ENCODE data around the gene NAV2.

NAV2 gene

GRCh38 chr11:20010156-20010850, 297.7 kb downstream of the NAV2 start:
- DNase-seq = no peak

DNA sequence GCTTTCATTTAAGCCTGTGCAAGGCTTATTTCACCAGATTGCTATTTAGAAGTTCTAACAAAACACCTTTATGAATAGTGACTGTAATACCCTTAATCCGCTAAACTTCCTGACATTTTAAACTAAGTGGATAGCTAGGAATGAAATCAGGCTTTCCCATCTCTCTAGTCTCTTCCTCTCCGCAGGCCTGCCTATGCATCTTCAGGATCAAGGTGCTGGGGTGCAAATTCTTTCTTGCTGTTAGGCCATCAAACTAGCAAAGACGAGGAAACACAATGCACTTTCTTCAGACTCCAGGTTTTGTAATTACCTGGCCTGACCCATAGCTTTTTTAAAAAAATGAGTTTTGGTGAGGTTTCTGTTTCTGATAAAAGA, 298.2 kb downstream of the NAV2 start:
- DNase-seq = no peak

GRCh38 chr11:20011307-20011951, 298.8 kb downstream of the NAV2 start:
- peak; percentile 44 for DNase-seq

- DNase-seq = peak; percentile 53
Observed at GRCh38 chr11:20013346-20014066, 300.9 kb downstream of the NAV2 start.

- DNase-seq = no peak
Observed at GRCh38 chr11:20014067-20014402, 301.4 kb downstream of the NAV2 start.

DNA sequence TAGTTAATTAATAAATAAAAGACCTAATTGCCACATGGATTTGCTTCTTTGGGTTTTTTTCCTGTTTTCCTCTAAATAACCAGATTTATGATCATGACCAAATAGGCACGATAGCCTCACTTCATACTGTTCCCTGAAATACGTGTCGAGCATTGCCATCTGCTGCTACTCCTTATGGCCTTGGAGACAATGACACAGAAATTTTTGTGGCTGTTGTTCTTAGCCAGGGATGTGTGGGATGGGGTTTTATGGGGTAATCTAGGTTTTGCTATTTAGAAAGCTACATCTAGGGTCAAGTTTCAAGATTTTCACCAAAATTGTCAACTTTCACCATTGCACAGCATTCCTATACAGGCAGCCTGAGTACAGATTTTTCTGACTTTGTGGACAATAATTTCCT, 302.5 kb downstream of the NAV2 start:
- DNase-seq = no peak

GRCh38 chr11:20015529-20016427, 303.1 kb downstream of the NAV2 start:
- DNase-seq = no peak

GRCh38 chr11:20016526-20016925, 303.9 kb downstream of the NAV2 start:
- no peak for DNase-seq

- peak; percentile 66 for DNase-seq
Observed at GRCh38 chr11:20017320-20017719, 304.7 kb downstream of the NAV2 start.

- no peak for DNase-seq
Observed at GRCh38 chr11:20020198-20020597, 307.6 kb downstream of the NAV2 start.

DNA sequence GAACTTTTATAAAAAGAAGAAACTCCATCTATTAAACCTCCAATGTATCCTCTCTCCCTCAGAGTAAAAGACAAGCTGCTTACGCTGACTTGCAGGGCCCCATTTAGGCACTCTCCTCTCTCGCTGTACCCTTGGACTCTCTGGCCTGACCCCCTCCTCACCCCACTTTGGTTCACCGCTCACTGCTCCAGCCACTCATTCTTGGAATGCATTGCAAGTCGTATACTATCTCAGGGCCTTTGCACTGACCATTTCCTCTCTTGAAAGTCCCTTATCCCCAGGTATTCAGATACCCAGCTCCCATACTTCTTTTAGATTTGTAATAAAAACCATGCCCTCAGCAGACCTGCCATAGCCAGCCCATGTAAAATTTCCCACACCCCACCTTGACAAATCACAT, 308.1 kb downstream of the NAV2 start:
- DNase-seq = no peak

DNA sequence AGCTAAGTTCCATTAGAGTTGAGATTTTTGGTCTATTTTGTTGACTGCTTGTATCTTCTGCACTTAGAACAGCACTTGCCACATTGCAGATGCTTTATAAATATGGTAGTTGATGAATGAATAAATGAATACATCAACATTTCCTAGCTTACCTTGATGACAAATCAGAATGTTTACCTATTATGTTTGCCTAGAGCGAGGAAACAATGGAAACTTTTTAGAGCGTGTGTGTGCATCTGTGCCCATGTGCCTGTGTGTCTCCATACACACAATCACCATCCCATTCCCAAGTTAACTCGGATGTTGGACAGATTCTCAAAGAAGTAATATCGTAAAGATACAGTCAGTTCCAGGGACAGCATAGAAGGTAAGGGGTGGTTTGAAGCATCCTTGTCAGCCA, 308.6 kb downstream of the NAV2 start:
- DNase-seq = peak; percentile 33

DNA sequence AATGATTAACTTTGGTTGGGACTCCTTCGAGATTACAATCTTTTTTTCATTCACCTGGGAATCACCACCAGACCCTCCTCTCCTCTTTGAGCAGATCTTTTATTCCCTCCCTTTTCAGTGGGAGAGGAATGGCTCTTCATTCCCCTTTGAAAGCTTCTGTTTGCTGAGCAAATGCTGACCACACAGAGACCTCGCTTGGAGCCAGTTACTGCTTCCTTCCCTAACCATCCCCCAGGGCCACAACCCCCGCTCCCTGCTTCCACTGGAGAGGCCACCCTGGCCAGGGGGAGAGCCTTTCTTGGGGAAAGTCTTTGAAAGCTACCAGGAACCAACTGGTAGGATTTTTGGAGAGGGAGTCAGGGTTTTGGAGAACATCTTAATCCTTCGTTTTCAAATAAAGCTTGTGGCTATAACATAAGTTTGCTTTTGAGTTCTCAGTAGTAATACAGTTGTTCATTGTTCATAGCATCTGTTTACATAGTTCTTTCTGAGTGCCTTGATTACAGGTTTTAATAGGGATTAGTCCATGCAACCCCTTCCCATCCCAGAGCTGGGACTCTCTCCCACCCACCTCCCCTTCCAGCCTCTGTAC, 309.2 kb downstream of the NAV2 start:
- DNase-seq = peak; percentile 10

DNA sequence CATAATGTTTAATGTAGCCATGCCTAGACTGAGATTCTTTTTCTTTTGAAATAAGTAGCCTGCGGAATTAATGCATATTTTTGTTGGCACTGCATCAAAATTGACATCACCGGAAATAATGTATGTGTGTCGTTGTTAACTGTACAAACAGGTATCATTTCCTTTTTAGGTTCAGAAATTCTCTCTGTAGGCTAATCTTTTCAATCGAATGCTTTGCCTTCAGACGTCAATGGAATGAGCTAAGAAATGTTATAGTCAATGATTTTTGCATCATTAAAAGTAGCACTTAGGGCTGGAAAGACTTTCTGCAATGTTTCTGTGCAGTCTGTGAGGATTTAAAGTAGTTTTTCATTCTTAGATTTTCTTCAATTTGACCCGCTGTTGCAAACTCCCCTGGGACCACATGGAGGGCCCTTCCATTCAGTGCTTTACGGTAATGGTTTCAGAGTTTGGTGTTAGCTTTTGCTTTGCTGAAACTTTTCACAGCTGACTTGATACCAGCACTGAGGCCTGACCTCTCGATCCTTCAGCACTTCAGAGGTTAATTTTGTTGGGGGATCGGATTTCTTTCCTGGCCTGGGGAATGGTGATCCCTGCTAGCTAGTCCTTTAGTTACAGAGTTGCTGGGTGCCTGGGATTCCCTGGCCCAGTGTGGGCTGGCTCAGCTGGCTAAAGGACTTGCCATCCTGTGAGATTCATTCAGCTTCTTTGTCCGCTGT, 309.9 kb downstream of the NAV2 start:
- peak; percentile 24 for DNase-seq

- no peak for DNase-seq
Observed at GRCh38 chr11:20023082-20023426, 310.4 kb downstream of the NAV2 start.

- no peak for DNase-seq
Observed at GRCh38 chr11:20024172-20024935, 311.7 kb downstream of the NAV2 start.

DNA sequence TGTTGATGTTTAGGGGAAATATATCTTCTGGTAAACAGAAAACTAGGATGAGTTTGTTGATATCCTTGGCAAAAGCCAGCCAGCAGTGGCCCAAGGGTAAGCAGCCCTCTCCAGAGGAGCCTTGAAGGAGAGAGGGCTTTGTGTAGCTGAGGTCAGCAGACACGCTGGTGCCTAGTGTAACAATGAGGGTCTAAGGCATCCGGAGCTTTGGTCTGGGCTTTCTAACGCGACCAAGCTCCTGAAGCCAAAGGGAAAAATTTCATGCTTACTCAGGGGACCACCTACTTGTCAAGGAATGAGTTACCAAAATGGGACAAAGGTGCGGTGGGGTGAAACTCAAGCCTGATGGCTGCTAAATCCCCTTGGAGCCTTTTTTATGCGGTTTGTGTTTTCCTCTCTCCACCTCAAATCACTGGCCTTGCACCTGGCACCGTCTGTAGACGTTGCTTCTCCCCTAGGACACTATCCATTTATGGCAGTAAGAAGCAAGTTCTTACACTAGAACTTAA, 312.7 kb downstream of the NAV2 start:
- DNase-seq = no peak

- peak; percentile 80 for DNase-seq
Observed at GRCh38 chr11:20026629-20027555, 314.3 kb downstream of the NAV2 start.

GRCh38 chr11:20027556-20028013, 314.9 kb downstream of the NAV2 start:
- no peak for DNase-seq

DNA sequence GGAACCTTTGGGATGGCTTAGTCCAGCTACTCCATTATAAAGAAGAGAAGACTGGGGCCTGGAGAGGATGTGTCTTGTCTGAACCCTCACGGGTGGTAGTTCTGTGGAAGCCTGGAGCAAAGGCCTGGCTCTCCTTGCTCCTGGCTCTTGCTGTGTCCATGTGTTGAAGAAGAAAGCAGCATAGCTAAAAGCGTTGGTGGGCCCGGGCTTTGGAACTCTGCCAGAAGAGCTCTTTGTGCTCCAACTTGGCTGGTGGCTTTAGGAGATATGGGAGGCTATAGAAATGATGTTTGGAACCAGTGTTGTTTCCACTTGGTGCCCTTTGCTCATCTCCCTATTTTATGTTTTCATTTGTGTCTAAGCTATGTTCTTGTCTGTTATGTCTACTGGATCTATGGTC, 316.6 kb downstream of the NAV2 start:
- DNase-seq = no peak
